Activated CD8-positive, alpha-beta memory T cell treated with anti-CD3 and anti-CD28 coated beads, Interleukin-2, amount 10 ng/mL, durations not matched to agents 7 days and 5 days (primary cell): ENCODE measurements around the gene EHD4. TPM values are rescaled to one million over a fixed set of nuclear protein-coding genes. Genes with fewer than 3 reads are reported as not detected.

ENCODE experiments used
- ATAC-seq: fragments of 150-1000 bp; cut with Tn5 transposase; one replicate; pipeline ENCODE4 v1.10.0; 2021; ENCODE audit warnings: moderate library complexity
- CTCF ChIA-PET: fragments of 350-600 bp; sonication (Branson Sonifier 250); formaldehyde crosslinking; loops from one replicate; lab custom pipeline; 2021; ENCODE audit warnings: antibody characterized with exemption; lab: Charles Lee
- DNase-seq: peaks from one replicate; pipeline ENCODE4 v3.0.0-alpha.2; 2020
- H3K27ac Mint-ChIP-seq: one replicate; pipeline ENCODE4 v1.8.0; 2021; ENCODE audit warnings: mild to moderate bottlenecking, mixed read lengths
- H3K27me3 Mint-ChIP-seq: one replicate; pipeline ENCODE4 v1.8.0; 2021; ENCODE audit warnings: mixed read lengths
- H3K36me3 Mint-ChIP-seq: one replicate; pipeline ENCODE4 v1.8.0; 2021; ENCODE audit warnings: mild to moderate bottlenecking, mixed read lengths
- H3K4me1 Mint-ChIP-seq: one replicate; pipeline ENCODE4 v1.8.0; 2021; ENCODE audit warnings: mixed read lengths
- H3K4me3 Mint-ChIP-seq: one replicate; pipeline ENCODE4 v1.8.0; 2021; ENCODE audit warnings: mild to moderate bottlenecking, moderate library complexity, mixed read lengths
- H3K9me3 Mint-ChIP-seq: one replicate; pipeline ENCODE4 v1.8.0; 2022; ENCODE audit warnings: low read depth, mixed read lengths
- total RNA-seq, 2 experiments: library from RNA; stranded (reverse); gene quantifications; one replicate each; pipeline ENCODE4 v1.2.3, GENCODE V29; 2021

Gene EHD4
- total RNA-seq = 10 to 100 TPM; 15.6 to 19.8 TPM

- Mint-ChIP-seq H3K4me1 (peaks cover 48% of the 10 kb centered on the region), H3K27me3 (peaks cover 24% of the 10 kb centered on the region), H3K4me3 (peak within 1 kb of the TSS; percentile 86), H3K27ac (peak within 1 kb of the TSS; percentile 91), H3K36me3 (peaks cover 8% of the 10 kb centered on the region), H3K9me3 (no peaks in the 10 kb centered on the region)
- peak; percentile 98 for DNase-seq
- CTCF ChIA-PET = interaction anchor here (1.0 to 5.2 kb wide), 9 partner anchors 9 to 198 kb away, joined by 3 to 47 read pairs (median 9); partner anchors contain the start of gene MAPKBP1
- ATAC-seq = peak; percentile 92
These were observed at the start of gene EHD4 for GRCh38 chr15:41972253-41973242. TSS of gene EHD4 (minus strand) at chr15:41972557. CDS start at chr15:41972494, 63 bp downstream.

GRCh38 chr15:42021593-42021992 lies 49.2 kb upstream of the EHD4 start:
- no peak for ATAC-seq
- H3K4me3 Mint-ChIP-seq = no peak overlapping the region
- no peaks in the 10 kb centered on the region for H3K36me3 Mint-ChIP-seq
- no peaks in the 10 kb centered on the region for H3K9me3 Mint-ChIP-seq
- no peak overlapping the region for H3K27ac Mint-ChIP-seq
- DNase-seq = no peak
- CTCF ChIA-PET = no interaction called here
- no peaks in the 10 kb centered on the region for H3K4me1 Mint-ChIP-seq
- H3K27me3 Mint-ChIP-seq = peaks cover 19% of the 10 kb centered on the region

DNA sequence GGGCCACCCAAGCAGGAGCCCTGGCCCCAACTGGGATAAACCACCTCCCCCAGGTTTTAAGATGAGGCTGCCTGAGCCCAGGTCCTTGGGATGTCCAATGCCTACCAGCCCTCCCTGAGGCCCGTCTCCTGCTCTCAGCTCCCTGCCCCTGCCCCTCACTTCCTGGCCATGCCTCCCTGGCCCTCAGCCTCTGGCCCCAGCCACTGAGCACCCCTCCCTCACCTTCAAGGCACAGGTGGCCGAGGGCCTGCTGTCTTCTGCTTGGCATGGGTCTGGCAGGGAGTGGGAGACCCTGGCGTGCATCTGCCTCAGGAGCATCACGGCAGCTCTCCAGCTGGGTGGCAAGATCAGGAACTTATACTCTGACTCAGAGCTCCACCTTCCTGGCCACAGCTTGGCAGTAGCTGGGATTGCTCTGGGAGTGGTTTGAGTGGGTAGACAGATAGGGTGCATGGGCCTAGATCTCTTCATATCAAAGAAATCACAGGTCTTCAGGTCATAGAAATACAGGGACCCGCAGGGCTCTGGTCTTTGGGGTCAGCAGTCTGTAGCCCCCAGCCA lies 48.4 kb upstream of the EHD4 start, which contains the start of gene PLA2G4E:
Gene PLA2G4E (minus strand): TSS at position 330 of the 561 bp plus-strand sequence. CDS start 12 bp downstream, at position 318.
- no peaks in the 10 kb centered on the region for H3K9me3 Mint-ChIP-seq
- H3K36me3 Mint-ChIP-seq = no peaks in the 10 kb centered on the region
- CTCF ChIA-PET = no interaction called here
- H3K27me3 Mint-ChIP-seq = peaks cover 14% of the 10 kb centered on the region
- no peak for ATAC-seq
- no peak for DNase-seq
- no peaks in the 10 kb centered on the region for H3K4me1 Mint-ChIP-seq
- H3K27ac Mint-ChIP-seq = no peak within 1 kb of the TSS
- H3K4me3 Mint-ChIP-seq = no peak within 1 kb of the TSS

GRCh38 chr15:42018306-42019224 lies 46.2 kb upstream of the EHD4 start:
- no peak for DNase-seq
- Mint-ChIP-seq H3K4me1 (no peaks in the 10 kb centered on the region), H3K4me3 (no peak overlapping the region), H3K27ac (no peak overlapping the region), H3K9me3 (no peaks in the 10 kb centered on the region), H3K36me3 (no peaks in the 10 kb centered on the region), H3K27me3 (peaks cover 15% of the 10 kb centered on the region)
- CTCF ChIA-PET = interaction anchor here (1.2 kb wide), 1 partner anchor 66 kb away, joined by 3 read pairs; no protein-coding TSS in a partner anchor
- ATAC-seq = no peak

DNA sequence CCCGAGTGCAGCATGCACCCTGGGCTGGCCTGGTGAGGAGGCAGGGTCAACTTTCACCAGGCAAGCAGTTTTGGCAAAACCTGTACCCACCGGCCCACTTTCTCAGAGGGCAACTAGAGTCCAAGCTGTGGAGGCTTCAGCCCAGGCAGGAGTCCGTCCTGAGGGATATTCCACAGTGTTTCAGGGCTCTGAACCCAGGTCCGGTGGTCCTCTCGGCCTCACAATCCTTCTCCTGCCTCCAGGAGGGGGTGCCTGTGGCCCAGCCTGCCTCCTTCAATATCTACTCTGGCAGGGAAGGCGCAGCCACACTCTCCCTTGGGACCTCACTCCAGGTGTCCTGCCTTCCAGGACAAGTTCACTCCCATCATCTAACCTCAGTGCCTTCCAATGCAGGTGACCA lies 44.6 kb upstream of the EHD4 start:
- no peak overlapping the region for H3K4me3 Mint-ChIP-seq
- H3K4me1 Mint-ChIP-seq = peaks cover 2% of the 10 kb centered on the region
- no peak overlapping the region for H3K27ac Mint-ChIP-seq
- peaks cover 15% of the 10 kb centered on the region for H3K27me3 Mint-ChIP-seq
- ATAC-seq = no peak
- no peaks in the 10 kb centered on the region for H3K36me3 Mint-ChIP-seq
- CTCF ChIA-PET = interaction anchor here (0.7 kb wide), 1 partner anchor 28 kb away, joined by 3 read pairs; no protein-coding TSS in a partner anchor
- no peaks in the 10 kb centered on the region for H3K9me3 Mint-ChIP-seq
- no peak for DNase-seq

DNA sequence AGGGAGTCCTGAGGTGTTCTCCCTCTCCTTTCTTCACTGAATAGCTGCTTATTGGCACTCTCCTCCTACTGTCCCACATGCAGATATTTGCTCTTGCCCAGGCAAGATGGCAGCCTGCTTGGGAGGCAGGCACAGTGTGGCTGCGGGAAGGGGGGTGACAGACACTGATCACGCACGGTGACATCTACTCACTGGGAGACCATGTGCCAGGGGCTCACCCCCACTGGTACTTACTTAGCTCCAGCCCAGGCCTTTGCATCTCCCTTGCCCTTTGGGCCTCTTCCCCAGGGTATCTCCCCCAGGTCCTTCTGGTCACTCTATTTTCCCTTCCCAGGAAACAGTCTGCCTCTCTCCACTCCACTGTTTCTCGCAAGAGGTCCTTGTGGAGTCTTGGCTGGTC lies 42.0 kb upstream of the EHD4 start:
- CTCF ChIA-PET = interaction anchor here (0.7 kb wide), 2 partner anchors 50 to 123 kb away, joined by 3 read pairs; no protein-coding TSS in a partner anchor
- Mint-ChIP-seq H3K27ac (no peak overlapping the region), H3K4me3 (no peak overlapping the region), H3K27me3 (peaks cover 15% of the 10 kb centered on the region), H3K9me3 (no peaks in the 10 kb centered on the region), H3K4me1 (peaks cover 13% of the 10 kb centered on the region), H3K36me3 (no peaks in the 10 kb centered on the region)
- ATAC-seq (no peak), DNase-seq (no peak)

DNA sequence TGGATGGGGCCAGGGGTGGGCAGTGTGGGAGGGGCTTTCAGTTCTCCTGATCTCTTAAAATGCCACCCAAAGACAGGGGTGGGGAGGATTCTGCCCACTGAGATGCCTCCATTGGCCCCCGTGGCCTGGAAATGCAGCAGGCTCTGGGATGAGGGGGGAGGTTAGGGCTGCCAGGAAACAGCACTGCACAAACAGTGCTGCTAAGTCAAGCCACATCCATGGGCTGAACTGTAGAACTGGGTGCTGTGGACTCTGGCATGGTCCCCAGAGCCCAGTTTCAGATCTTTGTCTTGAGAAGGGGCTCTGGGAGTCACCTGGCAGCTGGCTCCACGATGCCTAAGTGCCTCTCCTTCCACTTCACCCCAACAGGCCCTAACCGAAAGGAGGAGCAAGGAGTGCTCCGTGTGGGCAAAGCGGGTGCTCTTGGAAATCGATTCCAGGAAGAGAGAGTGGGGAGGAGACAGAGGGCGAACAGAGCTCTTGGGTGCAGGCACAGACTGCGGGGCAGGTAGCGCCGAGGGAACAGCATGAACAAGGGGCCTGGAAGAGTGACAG lies 40.6 kb upstream of the EHD4 start:
- DNase-seq (no peak), ATAC-seq (no peak)
- Mint-ChIP-seq H3K27ac (no peak overlapping the region), H3K36me3 (no peaks in the 10 kb centered on the region), H3K4me1 (peaks cover 13% of the 10 kb centered on the region), H3K27me3 (peaks cover 11% of the 10 kb centered on the region), H3K4me3 (no peak overlapping the region), H3K9me3 (no peaks in the 10 kb centered on the region)
- CTCF ChIA-PET = no interaction called here

DNA sequence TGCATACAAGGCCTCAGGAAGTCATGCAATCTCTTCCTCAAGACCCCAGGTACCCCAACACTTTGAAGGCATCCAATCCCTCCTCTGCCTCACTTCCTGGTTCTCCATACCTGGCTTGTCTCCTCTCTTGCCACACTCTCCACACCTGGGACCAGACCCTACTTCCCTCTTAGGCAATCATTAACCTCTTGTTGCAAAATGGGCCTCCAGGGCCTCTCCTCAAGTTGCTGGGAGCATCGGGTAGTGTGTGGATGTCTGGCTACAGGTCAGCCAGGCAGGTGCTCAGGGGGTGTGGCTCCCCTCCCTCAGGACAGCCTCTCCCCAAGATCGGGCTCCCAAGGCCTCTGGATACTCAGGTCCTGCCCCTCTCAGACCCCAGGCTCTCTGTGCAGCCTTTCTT lies 39.9 kb upstream of the EHD4 start:
- no peak for ATAC-seq
- Mint-ChIP-seq H3K27ac (no peak overlapping the region), H3K4me3 (no peak overlapping the region), H3K27me3 (peaks cover 6% of the 10 kb centered on the region), H3K9me3 (no peaks in the 10 kb centered on the region), H3K4me1 (peaks cover 13% of the 10 kb centered on the region), H3K36me3 (no peaks in the 10 kb centered on the region)
- DNase-seq = no peak
- CTCF ChIA-PET = no interaction called here

- ATAC-seq = no peak
- CTCF ChIA-PET = no interaction called here
- H3K27ac Mint-ChIP-seq = no peak overlapping the region
These were observed 38.7 kb upstream of the EHD4 start for GRCh38 chr15:42011074-42011473.

DNA sequence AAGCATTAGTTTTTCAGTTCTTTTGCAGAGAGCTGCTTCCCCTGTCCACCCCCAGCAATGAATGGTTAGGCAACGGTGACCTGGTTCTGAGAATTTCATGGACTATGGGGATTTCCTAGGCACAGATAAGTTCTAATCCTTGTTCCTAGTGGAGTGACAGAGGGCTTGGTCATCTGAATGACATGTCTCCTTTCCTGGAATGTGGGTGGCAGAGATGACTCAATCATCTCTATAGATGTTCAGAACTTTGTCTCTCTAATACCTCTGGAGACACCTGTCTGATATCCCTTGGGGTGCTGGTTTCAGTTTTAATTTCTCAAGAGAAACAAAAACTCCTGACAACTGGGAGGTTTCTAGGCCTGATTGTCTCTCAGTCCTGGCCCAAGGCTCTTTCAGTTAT lies 38.1 kb upstream of the EHD4 start:
- Mint-ChIP-seq H3K9me3 (no peaks in the 10 kb centered on the region), H3K27ac (no peak overlapping the region), H3K4me1 (peaks cover 13% of the 10 kb centered on the region), H3K27me3 (no peaks in the 10 kb centered on the region), H3K36me3 (no peaks in the 10 kb centered on the region), H3K4me3 (no peak overlapping the region)
- DNase-seq (no peak), ATAC-seq (no peak)
- CTCF ChIA-PET = no interaction called here

More at GRCh38 chr15:42011074-42011473, 38.7 kb upstream of the EHD4 start:
- peaks cover 2% of the 10 kb centered on the region for H3K27me3 Mint-ChIP-seq
- peaks cover 13% of the 10 kb centered on the region for H3K4me1 Mint-ChIP-seq
- H3K9me3 Mint-ChIP-seq = no peaks in the 10 kb centered on the region
- H3K36me3 Mint-ChIP-seq = no peaks in the 10 kb centered on the region
- DNase-seq = no peak
- H3K4me3 Mint-ChIP-seq = no peak overlapping the region

GRCh38 chr15:42009474-42009873 lies 37.1 kb upstream of the EHD4 start:
- H3K4me3 Mint-ChIP-seq = no peak overlapping the region
- peaks cover 13% of the 10 kb centered on the region for H3K4me1 Mint-ChIP-seq
- H3K9me3 Mint-ChIP-seq = no peaks in the 10 kb centered on the region
- DNase-seq (no peak), ATAC-seq (no peak)
- H3K36me3 Mint-ChIP-seq = no peaks in the 10 kb centered on the region
- no peak overlapping the region for H3K27ac Mint-ChIP-seq
- H3K27me3 Mint-ChIP-seq = no peaks in the 10 kb centered on the region
- CTCF ChIA-PET = interaction anchor here (0.7 to 0.8 kb wide), 2 partner anchors 76 to 126 kb away, joined by 3 read pairs; no protein-coding TSS in a partner anchor

GRCh38 chr15:42009022-42009421 lies 36.7 kb upstream of the EHD4 start:
- no peak overlapping the region for H3K4me3 Mint-ChIP-seq
- no peaks in the 10 kb centered on the region for H3K36me3 Mint-ChIP-seq
- H3K27me3 Mint-ChIP-seq = no peaks in the 10 kb centered on the region
- CTCF ChIA-PET = interaction anchor here (0.7 kb wide), 1 partner anchor 77 kb away, joined by 3 read pairs; no protein-coding TSS in a partner anchor
- no peak overlapping the region for H3K27ac Mint-ChIP-seq
- no peak for ATAC-seq
- H3K9me3 Mint-ChIP-seq = no peaks in the 10 kb centered on the region
- H3K4me1 Mint-ChIP-seq = peaks cover 13% of the 10 kb centered on the region
- no peak for DNase-seq
